ENCODE results near the gene PCDHAC1. TPM values are rescaled to one million over a fixed set of nuclear protein-coding genes. Genes with fewer than 3 reads are reported as not detected.
"Not testable (repeated sequence)": the region's sequence is repeated elsewhere in the genome, so short reads cannot be mapped to it uniquely, and the experiment has no call there.

Gene PCDHAC1
- not detected for total RNA-seq

GRCh38 chr5:140925806-140926442, at the start of gene PCDHAC1:
Gene PCDHAC1 (plus strand): TSS chr5:140926299. CDS start chr5:140926893, 594 bp downstream.
- DNase-seq (ENCODE audit: low spot score in 2 of 2) = no peak
- no peak within 1 kb of the TSS for H3K27ac Mint-ChIP-seq
- ATAC-seq = no peak
- H3K36me3 Mint-ChIP-seq = peaks cover 0 to 17% of the 10 kb centered on the region in 2 donors
- no peaks in the 10 kb centered on the region for H3K9me3 Mint-ChIP-seq

GRCh38 chr5:140876541-140877261, 49.4 kb upstream of the PCDHAC1 start:
- DNase-seq (ENCODE audit: low spot score in 2 of 2); ATAC-seq: not testable (repeated sequence)
- Mint-ChIP-seq H3K9me3 (peaks cover 22 to 33% of the 10 kb centered on the region in 2 donors), H3K27ac (peak overlapping the region in 1 of 2 donors; percentile 61), H3K36me3 (peaks cover 9 to 27% of the 10 kb centered on the region in 2 donors)

GRCh38 chr5:140877262-140877581, 48.9 kb upstream of the PCDHAC1 start:
- ATAC-seq = no peak
- Mint-ChIP-seq H3K9me3 (peaks cover 25 to 33% of the 10 kb centered on the region in 2 donors), H3K36me3 (peaks cover 14 to 32% of the 10 kb centered on the region in 2 donors), H3K27ac (no peak overlapping the region)
- DNase-seq (ENCODE audit: low spot score in 2 of 2) = no peak

- DNase-seq (ENCODE audit: low spot score in 2 of 2) = no peak
- Mint-ChIP-seq H3K36me3 (peaks cover 16 to 27% of the 10 kb centered on the region in 2 donors), H3K27ac (no peak within 1 kb of the TSS), H3K9me3 (peaks cover 21 to 32% of the 10 kb centered on the region in 2 donors)
- no peak for ATAC-seq
Measured at GRCh38 chr5:140881889-140882590, 44.1 kb upstream of the PCDHAC1 start, which contains the start of gene PCDHA13. Gene PCDHA13 (plus strand): TSS chr5:140882124. CDS start chr5:140882269, 145 bp downstream.

- ATAC-seq = no peak
- no peak overlapping the region for H3K27ac Mint-ChIP-seq
- H3K9me3 Mint-ChIP-seq = peaks cover 24 to 36% of the 10 kb centered on the region in 2 donors
Measured at GRCh38 chr5:140882591-140882899, 43.6 kb upstream of the PCDHAC1 start.

GRCh38 chr5:140883373-140883772, 42.7 kb upstream of the PCDHAC1 start:
- ATAC-seq (no peak), DNase-seq (ENCODE audit: low spot score in 2 of 2) (no peak)
- peaks cover 24 to 36% of the 10 kb centered on the region in 2 donors for H3K9me3 Mint-ChIP-seq
- H3K27ac Mint-ChIP-seq = no peak overlapping the region
- peaks cover 16 to 27% of the 10 kb centered on the region in 2 donors for H3K36me3 Mint-ChIP-seq

More at GRCh38 chr5:140882591-140882899, 43.6 kb upstream of the PCDHAC1 start:
- no peak for DNase-seq (ENCODE audit: low spot score in 2 of 2)
- H3K36me3 Mint-ChIP-seq = peaks cover 16 to 27% of the 10 kb centered on the region in 2 donors

- Mint-ChIP-seq H3K36me3 (peaks cover 16 to 27% of the 10 kb centered on the region in 2 donors), H3K9me3 (peaks cover 22 to 32% of the 10 kb centered on the region in 2 donors), H3K27ac (no peak overlapping the region)
- DNase-seq (ENCODE audit: low spot score in 2 of 2) (no peak), ATAC-seq (no peak)
Measured at GRCh38 chr5:140883927-140884697, 42.0 kb upstream of the PCDHAC1 start.

GRCh38 chr5:140916325-140916724, 9.8 kb upstream of the PCDHAC1 start:
- Mint-ChIP-seq H3K36me3 (peaks cover 0 to 13% of the 10 kb centered on the region in 2 donors), H3K9me3 (peaks cover 15 to 22% of the 10 kb centered on the region in 2 donors), H3K27ac (no peak overlapping the region)
- DNase-seq (ENCODE audit: low spot score in 2 of 2) (no peak), ATAC-seq (no peak)

GRCh38 chr5:140923601-140924000, 2.5 kb upstream of the PCDHAC1 start:
- peaks cover 0 to 4% of the 10 kb centered on the region in 2 donors for H3K9me3 Mint-ChIP-seq
- H3K27ac Mint-ChIP-seq = no peak overlapping the region
- H3K36me3 Mint-ChIP-seq = peaks cover 0 to 17% of the 10 kb centered on the region in 2 donors
- DNase-seq (ENCODE audit: low spot score in 2 of 2) (no peak), ATAC-seq (no peak)

- no peak overlapping the region for H3K27ac Mint-ChIP-seq
- DNase-seq (ENCODE audit: low spot score in 2 of 2) (peak in 1 of 2 donors; percentile 39), ATAC-seq (peak; percentile 26 to 40)
- peaks cover 0 to 17% of the 10 kb centered on the region in 2 donors for H3K36me3 Mint-ChIP-seq
- H3K9me3 Mint-ChIP-seq = no peaks in the 10 kb centered on the region
Measured at GRCh38 chr5:140926443-140927227, 536 bp downstream of the PCDHAC1 start.

- no peak for DNase-seq (ENCODE audit: low spot score in 2 of 2)
- peaks cover 0 to 17% of the 10 kb centered on the region in 2 donors for H3K36me3 Mint-ChIP-seq
- H3K27ac Mint-ChIP-seq = no peak overlapping the region
- ATAC-seq = no peak
- no peaks in the 10 kb centered on the region for H3K9me3 Mint-ChIP-seq
Measured at GRCh38 chr5:140927228-140927573, 1.1 kb downstream of the PCDHAC1 start.

GRCh38 chr5:140934964-140935606, 9.0 kb downstream of the PCDHAC1 start:
- H3K9me3 Mint-ChIP-seq = no peaks in the 10 kb centered on the region
- H3K36me3 Mint-ChIP-seq = no peaks in the 10 kb centered on the region
- no peak for DNase-seq (ENCODE audit: low spot score in 2 of 2)
- no peak overlapping the region for H3K27ac Mint-ChIP-seq
- no peak for ATAC-seq

GRCh38 chr5:140946578-140946977, 20.5 kb downstream of the PCDHAC1 start:
- ATAC-seq = no peak
- Mint-ChIP-seq H3K27ac (no peak overlapping the region), H3K9me3 (peaks cover 16 to 18% of the 10 kb centered on the region in 2 donors), H3K36me3 (peaks cover 0 to 12% of the 10 kb centered on the region in 2 donors)
- no peak for DNase-seq (ENCODE audit: low spot score in 2 of 2)

GRCh38 chr5:140951636-140952035, 25.5 kb downstream of the PCDHAC1 start:
- no peak for ATAC-seq
- peaks cover 10% of the 10 kb centered on the region in 2 donors for H3K9me3 Mint-ChIP-seq
- H3K27ac Mint-ChIP-seq = no peak overlapping the region
- no peak for DNase-seq (ENCODE audit: low spot score in 2 of 2)
- H3K36me3 Mint-ChIP-seq = no peaks in the 10 kb centered on the region

- no peaks in the 10 kb centered on the region for H3K36me3 Mint-ChIP-seq
- ATAC-seq = no peak
- H3K9me3 Mint-ChIP-seq = peaks cover 8% of the 10 kb centered on the region in 2 donors
Measured at GRCh38 chr5:140953234-140953633, 27.1 kb downstream of the PCDHAC1 start.

More at GRCh38 chr5:140953234-140953633, 27.1 kb downstream of the PCDHAC1 start:
- no peak overlapping the region for H3K27ac Mint-ChIP-seq
- no peak for DNase-seq (ENCODE audit: low spot score in 2 of 2)
